Erythroblast (primary cell): ENCODE measurements around the gene USP10.

ENCODE experiments used
- DNase-seq, 2 experiments: peaks; one replicate each; lab custom pipeline; 2025; lab: John Stamatoyannopoulos, UW
- GATA1 ChIP-seq: IDR thresholded peaks from 2 replicates; pipeline ENCODE4 v1.6.1; 2011; ENCODE audit warnings: low read depth, mild to moderate bottlenecking, control low read depth, low read length, moderate library complexity
- POLR2A ChIP-seq: IDR thresholded peaks from 2 replicates; pipeline ENCODE4 v1.6.1; 2011; ENCODE audit warnings: mild to moderate bottlenecking, low read length

Gene USP10

DNA sequence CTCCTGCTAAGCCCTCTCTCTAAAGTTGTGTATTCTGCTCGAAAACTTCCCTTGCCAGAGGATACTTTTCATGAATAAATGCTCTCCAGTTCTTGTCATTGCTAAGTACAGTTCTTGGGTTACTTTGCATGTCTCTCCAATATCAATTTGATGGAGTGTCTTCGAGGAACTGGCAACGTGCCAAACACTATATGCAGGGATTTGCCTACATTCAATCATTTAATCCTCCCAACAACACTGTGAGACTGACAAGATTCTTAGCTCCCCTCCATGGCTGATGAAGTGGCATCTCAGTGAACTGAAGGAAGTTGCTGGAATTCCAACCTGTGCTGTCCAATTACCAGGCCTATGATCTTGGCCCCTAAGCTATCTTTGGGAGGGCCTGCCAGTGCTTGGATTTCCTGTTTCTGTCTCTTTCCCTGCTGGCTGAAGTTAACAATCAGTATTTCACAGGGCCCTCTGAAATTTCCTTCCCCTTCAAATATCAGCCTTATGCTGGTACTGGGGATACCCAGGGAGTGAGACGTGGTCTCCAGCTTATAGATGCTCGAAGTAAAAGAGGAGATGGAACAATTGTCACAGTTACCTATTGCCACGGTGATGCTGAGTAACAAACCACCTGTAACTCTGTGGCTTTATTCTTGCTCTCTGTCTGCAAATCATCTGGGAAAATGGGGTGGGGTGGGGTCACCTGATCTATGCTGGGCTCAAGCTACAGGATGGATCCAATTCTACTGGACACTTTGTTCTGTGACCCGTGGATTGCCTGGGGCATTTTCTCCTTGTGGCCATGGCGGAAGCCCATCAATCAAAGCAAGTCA is 100.6 kb downstream of the USP10 start:
- no peak for TF ChIP-seq POLR2A
- TF ChIP-seq GATA1: no peak
- no peak for DNase-seq

DNA sequence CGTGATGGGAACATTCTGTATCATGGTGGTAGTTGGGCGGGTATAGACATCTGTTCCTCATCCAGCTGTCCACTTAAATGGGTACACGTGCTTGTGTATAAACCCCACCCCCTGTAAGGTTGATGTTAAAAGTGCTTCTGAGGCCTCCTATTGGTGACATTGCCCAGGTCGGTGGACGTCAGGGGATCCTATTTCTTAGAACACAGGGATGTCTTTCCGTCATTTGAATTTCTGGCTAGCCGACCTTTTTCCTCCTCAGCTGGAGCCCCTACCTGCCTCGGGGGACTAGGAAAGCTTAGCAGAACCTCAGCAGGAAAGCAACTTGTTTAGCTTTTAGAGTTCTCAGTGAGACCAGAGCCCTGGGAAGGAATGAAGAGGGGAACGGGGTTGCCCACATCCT is 103.3 kb downstream of the USP10 start:
- no peak for TF ChIP-seq POLR2A
- TF ChIP-seq GATA1: no peak
- DNase-seq: no peak

DNA sequence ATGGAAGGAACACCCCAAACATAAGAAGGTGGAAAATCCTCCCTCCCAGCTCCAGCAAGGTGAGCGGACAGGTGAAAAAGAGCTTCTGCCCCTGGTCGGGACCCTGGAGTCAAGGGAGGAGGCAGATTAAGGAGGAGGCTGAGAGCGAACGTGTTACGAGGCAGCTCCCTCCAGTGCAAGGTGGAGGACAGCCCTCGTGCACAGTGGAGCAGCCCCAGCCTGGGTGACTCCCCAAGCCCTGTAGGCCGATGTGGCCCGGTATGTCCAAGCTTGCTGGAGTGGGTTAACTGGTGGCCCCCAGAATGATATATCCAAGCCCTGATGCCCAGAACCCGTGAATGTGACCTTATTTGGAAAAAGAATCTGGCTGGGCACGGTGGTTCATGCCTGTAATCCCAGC is 104.5 kb downstream of the USP10 start:
- DNase-seq: no peak

DNA sequence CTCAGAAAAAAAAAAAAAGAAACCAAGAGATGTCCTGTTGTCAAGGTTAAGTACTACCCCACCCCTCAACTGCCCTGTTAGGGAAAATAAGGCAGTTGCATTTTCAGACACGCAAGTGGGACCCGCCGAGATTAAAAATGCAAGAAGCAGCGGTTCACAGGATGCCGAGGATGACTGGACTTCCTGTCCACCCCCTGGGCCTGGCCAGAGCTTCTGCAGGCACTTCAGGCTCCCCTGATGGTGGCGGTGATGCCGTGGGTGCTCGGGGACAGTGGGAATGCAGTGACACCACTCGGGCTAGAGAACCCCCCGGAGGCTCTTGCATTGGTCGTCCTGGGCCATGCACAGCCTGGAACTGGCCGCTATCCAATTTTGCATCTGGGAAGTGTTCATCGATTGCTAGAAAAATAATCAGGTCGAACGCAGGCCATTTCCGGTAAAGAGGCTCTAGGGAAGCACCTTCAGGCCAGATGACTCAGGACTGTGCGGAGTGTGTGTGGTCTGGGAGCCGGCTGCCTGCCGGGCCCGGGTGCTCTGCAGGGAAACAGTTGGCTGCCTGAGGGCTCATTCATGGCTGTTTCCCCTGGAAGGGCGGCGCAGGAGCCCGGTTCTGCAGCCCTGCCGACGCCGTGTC is 106.6 kb downstream of the USP10 start:
- no peak for DNase-seq
- TF ChIP-seq GATA1 (no peak), POLR2A (no peak)

More for the DNA sequence above, 104.5 kb downstream of the USP10 start:
- TF ChIP-seq POLR2A (no peak), GATA1 (no peak)

DNA sequence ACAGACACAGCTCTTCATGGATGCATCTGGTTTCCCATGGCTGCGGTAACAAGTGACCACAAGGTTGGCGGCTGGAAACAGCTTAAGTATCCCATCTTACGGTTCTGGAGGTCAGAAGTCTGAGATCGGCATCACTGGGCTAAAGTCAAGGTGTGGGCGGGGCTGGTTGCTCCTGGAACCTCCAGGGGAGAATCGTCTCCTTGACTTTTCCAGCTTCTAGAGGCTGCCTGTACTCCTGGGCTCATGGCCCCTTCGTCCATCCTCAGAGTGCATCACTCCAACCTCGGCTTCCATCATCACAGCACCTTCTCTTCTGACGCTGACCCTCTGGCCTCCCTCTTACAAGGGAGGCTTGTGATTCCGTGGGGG is 107.1 kb downstream of the USP10 start:
- TF ChIP-seq POLR2A (no peak), GATA1 (no peak)
- DNase-seq: no peak

DNA sequence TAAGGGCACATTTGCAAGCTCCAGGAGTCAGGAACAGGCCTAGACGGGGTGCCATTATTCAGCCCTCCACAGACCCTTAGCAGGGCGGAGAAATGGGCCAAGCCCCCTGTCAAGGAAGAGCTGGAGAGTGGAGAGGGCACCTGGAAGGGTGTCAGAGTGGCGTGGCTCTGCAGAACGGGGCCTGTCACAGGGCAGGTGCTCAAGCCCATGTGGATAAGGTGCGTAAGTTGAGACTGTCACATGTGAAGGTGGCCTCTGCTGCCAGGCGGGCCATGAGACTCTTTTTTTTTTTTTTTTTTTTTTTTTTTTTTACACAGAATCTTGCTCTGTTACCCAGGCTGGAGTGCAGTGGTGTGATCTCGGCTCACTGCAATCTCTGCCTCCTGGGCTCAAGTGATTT is 108.0 kb downstream of the USP10 start:
- no peak for DNase-seq
- TF ChIP-seq POLR2A: no peak
- no peak for TF ChIP-seq GATA1

DNA sequence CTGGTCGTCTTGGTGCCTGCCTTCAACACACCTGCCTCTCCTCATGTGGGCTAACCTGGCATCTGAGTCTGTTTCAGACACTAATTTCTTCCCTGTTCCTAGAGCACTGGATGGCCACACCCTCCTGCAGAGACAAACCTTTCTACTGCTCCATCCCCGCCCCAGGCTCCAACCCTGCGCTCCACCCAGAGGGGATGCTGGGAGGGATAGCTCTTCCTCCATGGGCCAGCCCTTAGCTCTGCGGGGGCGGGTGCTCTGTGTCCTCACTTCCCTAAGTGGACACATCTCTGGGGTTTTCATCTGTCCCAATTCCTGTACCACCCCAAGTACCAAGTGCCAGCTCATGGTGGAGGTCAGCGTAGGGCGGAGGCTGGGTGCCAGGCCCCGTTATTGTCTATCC is 109.0 kb downstream of the USP10 start:
- no peak for TF ChIP-seq POLR2A
- TF ChIP-seq GATA1: no peak
- DNase-seq: no peak

DNA sequence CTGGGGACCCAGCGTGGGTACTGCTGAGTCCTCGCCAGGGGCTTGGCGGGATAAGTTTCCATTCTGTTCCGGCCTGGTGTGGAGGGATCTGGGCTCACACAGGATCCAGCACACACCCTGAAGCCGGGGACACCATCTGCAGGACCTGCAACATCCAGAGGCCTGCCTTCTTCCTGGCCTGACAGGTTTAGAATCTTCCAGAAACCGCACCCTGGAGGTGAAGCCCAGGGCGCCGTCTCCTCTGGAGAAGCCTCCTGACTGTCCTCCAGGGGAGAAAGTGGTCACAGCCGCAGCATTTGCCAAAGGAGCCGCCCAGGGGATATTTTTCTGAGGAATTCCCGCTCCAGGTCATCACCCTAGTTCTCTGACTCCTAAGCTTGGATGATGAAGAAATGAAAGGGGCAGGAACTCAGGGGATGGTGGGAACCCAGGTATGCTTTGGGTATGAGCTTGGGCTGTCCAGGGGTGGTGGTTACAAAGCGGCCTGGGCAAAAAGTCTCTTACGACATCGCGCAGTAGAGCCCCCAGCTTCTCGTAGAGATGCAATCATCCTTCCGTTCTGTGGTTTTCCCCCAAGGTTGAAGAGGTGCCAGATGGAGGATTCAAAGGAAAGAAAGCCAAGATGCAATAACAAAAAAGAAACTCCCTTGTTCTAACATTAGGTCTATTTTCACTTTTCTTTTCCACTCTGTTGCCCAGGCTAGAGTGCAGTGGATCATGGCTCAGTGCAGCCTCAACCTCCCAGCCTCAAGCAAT is 110.9 kb downstream of the USP10 start:
- DNase-seq: no peak
- TF ChIP-seq GATA1 (no peak), POLR2A (no peak)

DNA sequence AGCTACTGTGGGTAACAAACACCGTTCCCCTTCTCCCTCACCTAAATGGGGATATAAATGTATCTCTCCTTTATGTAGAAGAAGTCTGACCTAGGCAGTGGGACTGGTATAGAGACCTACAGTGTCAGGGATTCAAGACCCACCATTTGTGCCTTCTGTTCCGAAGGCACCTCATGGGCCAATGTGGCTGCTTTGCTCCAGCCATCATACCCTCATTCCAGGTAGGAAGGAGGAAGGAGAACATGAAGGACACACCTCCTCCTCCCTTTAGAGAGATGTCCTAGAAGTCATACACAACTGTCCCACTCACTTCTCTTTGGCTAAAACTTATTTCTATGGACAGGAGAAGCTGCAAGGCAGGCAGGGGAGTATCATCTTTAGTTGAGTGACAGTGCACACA is 111.7 kb downstream of the USP10 start:
- DNase-seq: no peak

DNA sequence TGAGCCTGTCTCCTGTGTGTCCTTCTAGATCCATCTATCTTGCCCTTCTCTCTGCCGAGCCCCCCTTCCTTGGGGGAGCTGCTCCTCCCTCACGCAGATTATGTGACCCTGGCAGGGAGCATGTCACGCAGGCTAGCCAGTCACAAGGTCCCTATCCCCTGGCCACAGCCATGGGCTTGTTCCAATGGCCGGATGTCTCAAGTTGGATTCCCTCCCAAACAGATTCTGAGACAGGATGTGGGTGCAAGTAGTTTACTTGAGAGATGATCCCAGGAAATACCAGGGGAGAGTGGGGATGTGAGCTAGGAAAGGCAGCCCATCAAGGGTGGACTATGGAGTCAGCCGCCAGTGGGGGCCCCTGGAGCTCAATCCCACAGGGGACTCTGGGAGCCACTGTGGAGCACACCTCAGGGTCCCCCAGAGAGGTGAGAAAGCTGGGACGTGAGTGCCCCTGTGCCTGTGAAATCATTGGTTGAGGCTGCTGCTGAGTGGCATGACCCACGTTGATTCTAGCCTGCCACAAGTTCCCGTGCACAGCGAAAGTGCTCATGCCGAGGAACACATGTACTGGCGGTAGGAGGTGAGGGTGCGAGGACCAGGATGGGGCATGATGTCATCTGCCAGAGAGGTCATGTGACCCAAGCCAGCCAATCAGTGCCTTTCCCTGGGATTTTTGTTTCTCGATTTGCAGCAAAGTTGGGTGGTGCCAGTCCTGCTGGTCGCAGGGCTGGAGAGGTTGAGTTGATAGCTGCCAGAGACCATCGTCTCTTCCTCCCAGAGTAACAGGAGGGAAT is 113.5 kb downstream of the USP10 start:
- no peak for DNase-seq
- TF ChIP-seq GATA1 (no peak), POLR2A (no peak)

More for the DNA sequence above, 111.7 kb downstream of the USP10 start:
- TF ChIP-seq POLR2A (no peak), GATA1 (no peak)

DNA sequence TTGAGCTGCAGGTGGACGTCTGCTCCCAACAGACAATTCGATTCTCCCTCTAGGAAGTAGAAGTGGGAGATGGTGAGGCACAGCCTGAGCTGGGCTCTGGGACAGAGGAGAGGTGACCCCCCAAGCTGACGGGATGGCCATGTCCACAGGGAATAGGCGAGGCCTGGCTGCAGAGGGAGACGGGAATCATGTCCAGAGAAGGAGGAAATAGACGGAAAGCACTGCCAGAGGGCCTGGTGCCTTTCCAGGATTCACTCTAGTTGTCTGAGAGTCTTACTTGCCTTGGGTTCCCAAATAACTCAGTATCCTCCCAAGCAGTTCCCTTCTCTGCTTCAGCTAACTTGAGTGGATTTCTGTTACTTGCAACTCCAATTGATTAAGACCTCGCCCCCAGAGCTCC is 115.7 kb downstream of the USP10 start:
- TF ChIP-seq GATA1: no peak
- TF ChIP-seq POLR2A: no peak
- no peak for DNase-seq

DNA sequence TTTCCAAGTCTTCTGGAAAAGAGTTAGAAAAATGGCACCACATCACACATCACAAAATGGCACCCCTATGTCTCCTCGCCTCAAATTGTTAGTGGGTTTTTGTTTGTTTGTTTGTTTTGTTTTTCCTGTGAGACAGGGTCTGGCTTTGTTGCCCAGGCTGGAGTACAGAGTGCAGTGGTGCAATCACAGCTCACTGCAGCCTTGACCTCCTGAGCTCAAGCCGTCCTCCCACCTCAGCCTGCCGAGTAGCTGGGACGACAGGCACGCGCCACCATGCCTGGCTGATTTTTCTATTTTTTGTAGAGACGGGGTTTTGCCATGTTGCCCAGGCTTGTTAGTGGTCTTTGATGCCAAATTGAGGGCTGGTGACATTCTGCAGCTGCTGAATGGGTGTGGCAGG is 116.2 kb downstream of the USP10 start:
- TF ChIP-seq POLR2A: no peak
- no peak for DNase-seq

DNA sequence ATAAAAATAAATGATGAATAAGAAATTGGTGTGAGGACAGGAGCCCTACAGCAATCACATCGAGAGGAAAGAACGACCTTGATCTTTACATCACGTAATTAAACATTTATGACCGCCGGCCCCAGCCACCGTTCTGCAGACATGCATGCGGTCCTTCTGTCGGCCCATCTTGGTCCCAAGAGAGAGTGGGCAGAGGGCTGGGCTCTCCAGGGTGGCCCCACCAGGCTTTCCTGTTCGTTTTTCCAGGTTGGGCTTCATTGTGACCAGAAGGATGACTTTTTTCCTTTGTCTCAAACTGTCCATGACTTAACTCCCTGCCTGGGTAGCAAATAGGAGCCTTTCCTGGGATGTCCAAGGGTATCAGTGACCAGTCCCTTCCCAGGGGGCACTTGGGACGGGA is 116.7 kb downstream of the USP10 start:
- no peak for DNase-seq
- TF ChIP-seq POLR2A: no peak
- TF ChIP-seq GATA1: no peak

DNA sequence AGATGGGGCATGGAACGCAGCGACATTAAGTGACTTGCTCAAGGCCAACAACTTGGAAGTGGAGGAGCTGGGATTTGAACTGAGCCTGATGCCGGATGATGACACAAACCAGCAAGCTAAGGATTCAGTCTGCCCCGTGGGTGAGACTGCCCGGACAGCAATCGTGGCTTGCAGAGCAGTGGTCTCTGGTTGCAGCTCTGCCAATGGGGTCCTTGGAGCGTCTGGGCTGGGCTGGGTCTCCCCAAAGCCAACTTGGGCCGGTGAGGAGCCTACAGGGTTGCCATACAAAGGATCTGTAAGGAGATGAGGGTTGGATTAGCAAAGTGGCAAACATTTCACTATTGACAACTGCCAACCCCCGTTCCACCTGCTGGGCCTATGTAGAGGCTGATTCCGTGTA is 117.4 kb downstream of the USP10 start:
- DNase-seq: no peak
- no peak for TF ChIP-seq GATA1
- TF ChIP-seq POLR2A: no peak
